Tibial nerve (tissue), 4 donors: ENCODE results near the gene CHN2. TPM values are rescaled to one million over a fixed set of nuclear protein-coding genes. Genes with fewer than 3 reads are reported as not detected.

Experiments used
- DNase-seq, 2 donors: peaks; one replicate each; pipeline ENCODE4 v3.0.0-alpha.2; 2019; ENCODE audit warnings: low spot score in 2 of 2
- H3K27ac ChIP-seq, 4 donors: fragments of 200-600 bp; sonication (generic) in 3 of 4; one replicate each; pipeline ENCODE4 v1.5.1; 2017 to 2019; ENCODE audit warnings: mild to moderate bottlenecking in 1 of 4
- H3K27me3 ChIP-seq, 2 donors: fragments of 200-600 bp; sonication (generic) in 1 of 2; one replicate each; pipeline versions ENCODE4 v1.5.1 to v1.6.0; 2017 to 2019
- H3K36me3 ChIP-seq, 3 donors: fragments of 200-600 bp; sonication (generic); one replicate each; pipeline ENCODE4 v1.5.1; 2018 to 2019
- H3K4me1 ChIP-seq, 4 donors: fragments of 200-600 bp; sonication (generic) in 3 of 4; one replicate each; pipeline ENCODE4 v1.5.1; 2017 to 2019
- H3K4me3 ChIP-seq, 4 donors: fragments of 200-600 bp; sonication (generic) in 3 of 4; one replicate each; pipeline ENCODE4 v1.5.1; 2017 to 2019; ENCODE audit warnings: mild to moderate bottlenecking in 1 of 4, moderate library complexity in 1 of 4
- H3K9me3 ChIP-seq, 4 donors: fragments of 200-600 bp; sonication (generic) in 3 of 4; one replicate each; pipeline ENCODE4 v1.5.1; 2017 to 2019
- EP300 ChIP-seq, 2 donors: sonication (generic); formaldehyde crosslinking; IDR thresholded peaks; one replicate each; pipeline ENCODE4 v1.6.1; 2017; ENCODE audit warnings: antibody characterized with exemption in 2 of 2, mild to moderate bottlenecking in 1 of 2
- POLR2A ChIP-seq, 2 donors: fragments of 450-650 bp; IDR thresholded peaks; one replicate each; pipeline ENCODE4 v1.6.1; 2017; ENCODE audit warnings: antibody characterized with exemption in 2 of 2, mild to moderate bottlenecking in 2 of 2, moderate library complexity in 2 of 2
- WGBS, 2 donors: methylation state at CpG; one replicate each; pipeline ENCODE4 v1.1.5; 2018; 5-methylcytosine and 5-hydroxymethylcytosine counted together
- total RNA-seq, 4 donors: library from RNA; depleted of rRNA; stranded (reverse); fragments of >200 nt; gene quantifications; one replicate each; pipeline ENCODE4 v1.1.0, GENCODE V29; 2016
- TF ChIP-seq, protein P1 (sequence below), 5 experiments: fragments of 200-600 bp in 3 of 5; fragments of 450-650 bp in 2 of 5; sonication (generic) in 3 of 5; IDR thresholded peaks; one replicate each; pipeline ENCODE4 v1.5.1; 2016 to 2019; ENCODE audit warnings: antibody characterized with exemption in 5 of 5, mild to moderate bottlenecking in 3 of 5, moderate library complexity in 2 of 5

The CHN2 gene
- total RNA-seq, 4 donors from 2014 or later: 3.9 to 12.6 (median 7.0) TPM

DNA sequence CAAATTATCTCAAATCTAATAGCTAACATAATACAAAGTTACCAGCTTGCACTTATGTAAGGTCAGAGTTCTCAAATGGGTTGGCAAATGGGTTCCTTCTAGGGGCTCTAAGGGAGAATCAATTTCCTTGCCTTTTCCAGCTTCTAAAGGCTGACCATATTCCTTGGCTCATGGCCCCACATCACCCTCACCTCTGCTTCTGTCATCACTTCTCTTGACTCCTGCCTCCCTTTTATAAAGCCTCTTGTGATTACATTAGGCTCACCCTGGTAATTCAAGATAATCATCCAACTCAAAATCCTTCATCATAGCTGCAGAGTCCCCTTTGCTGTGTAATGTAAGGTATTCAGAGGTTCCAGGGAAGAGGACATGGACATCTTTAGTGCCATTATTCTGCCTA lies 42.1 kb downstream of the CHN2 start:
- TF ChIP-seq, protein P1, sequence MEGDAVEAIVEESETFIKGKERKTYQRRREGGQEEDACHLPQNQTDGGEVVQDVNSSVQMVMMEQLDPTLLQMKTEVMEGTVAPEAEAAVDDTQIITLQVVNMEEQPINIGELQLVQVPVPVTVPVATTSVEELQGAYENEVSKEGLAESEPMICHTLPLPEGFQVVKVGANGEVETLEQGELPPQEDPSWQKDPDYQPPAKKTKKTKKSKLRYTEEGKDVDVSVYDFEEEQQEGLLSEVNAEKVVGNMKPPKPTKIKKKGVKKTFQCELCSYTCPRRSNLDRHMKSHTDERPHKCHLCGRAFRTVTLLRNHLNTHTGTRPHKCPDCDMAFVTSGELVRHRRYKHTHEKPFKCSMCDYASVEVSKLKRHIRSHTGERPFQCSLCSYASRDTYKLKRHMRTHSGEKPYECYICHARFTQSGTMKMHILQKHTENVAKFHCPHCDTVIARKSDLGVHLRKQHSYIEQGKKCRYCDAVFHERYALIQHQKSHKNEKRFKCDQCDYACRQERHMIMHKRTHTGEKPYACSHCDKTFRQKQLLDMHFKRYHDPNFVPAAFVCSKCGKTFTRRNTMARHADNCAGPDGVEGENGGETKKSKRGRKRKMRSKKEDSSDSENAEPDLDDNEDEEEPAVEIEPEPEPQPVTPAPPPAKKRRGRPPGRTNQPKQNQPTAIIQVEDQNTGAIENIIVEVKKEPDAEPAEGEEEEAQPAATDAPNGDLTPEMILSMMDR (IDR thresholded peaks at IDR 0.05): no peak
- TF ChIP-seq EP300 (IDR thresholded peaks at IDR 0.05) (no peak), POLR2A (IDR thresholded peaks at IDR 0.05) (no peak)
- Histone ChIP-seq H3K27ac (no peak overlapping the region), H3K27me3 (no peaks in the 10 kb centered on the region), H3K9me3 (no peaks in the 10 kb centered on the region), H3K36me3 (no peaks in the 10 kb centered on the region), H3K4me1 (peaks cover 0 to 4% (median 0%) of the 10 kb centered on the region in 4 donors), H3K4me3 (no peak overlapping the region)
- no peak for DNase-seq

DNA sequence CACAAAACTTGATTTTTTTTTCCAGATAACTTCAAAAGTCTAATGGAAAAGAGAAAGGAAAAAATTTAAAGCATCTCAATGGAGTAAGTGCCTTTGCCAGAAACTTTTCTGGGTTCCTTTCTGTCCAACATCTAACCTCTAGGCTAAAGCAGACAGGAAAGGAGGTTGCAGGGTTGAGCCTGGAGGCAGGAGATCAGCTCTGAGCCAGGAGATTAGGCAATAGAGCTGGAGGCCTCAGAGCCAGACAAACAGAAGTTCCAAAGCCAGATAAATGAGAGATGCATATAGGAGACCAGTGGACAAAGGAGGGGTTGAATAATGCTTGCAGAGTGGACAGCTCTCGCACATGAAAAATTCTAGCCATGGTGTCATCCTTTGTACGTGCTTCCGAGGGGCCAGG lies 42.9 kb downstream of the CHN2 start:
- no peaks in the 10 kb centered on the region for H3K27me3 ChIP-seq

DNA sequence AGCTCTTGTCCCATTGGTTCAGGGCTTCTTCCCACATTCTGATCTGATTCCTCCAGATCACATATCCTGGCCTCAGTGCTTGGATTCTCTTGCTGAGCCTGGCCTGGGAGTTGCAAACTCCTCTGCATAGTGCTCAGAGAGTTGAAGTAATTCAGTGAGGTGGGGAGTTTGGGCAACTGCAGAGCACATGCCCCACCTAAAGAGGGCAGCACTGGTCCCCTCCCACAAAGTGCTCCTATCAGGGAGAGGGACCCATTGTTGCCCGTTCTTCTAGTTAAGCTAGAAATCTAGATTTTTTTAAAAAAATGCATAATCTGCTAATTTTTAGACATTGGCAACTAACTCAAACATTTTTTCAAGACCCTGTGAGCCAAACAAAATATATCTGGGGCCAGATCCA lies 45.1 kb downstream of the CHN2 start:
- Histone ChIP-seq H3K9me3 (no peaks in the 10 kb centered on the region), H3K4me1 (peaks cover 0 to 4% (median 0%) of the 10 kb centered on the region in 4 donors), H3K27ac (no peak overlapping the region), H3K4me3 (no peak overlapping the region), H3K27me3 (no peaks in the 10 kb centered on the region), H3K36me3 (no peaks in the 10 kb centered on the region)
- TF ChIP-seq, protein P1 (IDR thresholded peaks at IDR 0.05): peak in 1 of 5 experiments; percentile 23
- TF ChIP-seq EP300 (IDR thresholded peaks at IDR 0.05) (no peak), POLR2A (IDR thresholded peaks at IDR 0.05) (no peak)
- WGBS, 2 donors: 60 to 75% methylated on average over 1 of the region's 1 CpG
- DNase-seq: no peak

More for the DNA sequence above, 42.9 kb downstream of the CHN2 start:
- no peak for DNase-seq
- Histone ChIP-seq H3K4me1 (peaks cover 0 to 4% (median 0%) of the 10 kb centered on the region in 4 donors), H3K27ac (no peak overlapping the region), H3K9me3 (no peaks in the 10 kb centered on the region), H3K4me3 (no peak overlapping the region), H3K36me3 (no peaks in the 10 kb centered on the region)
- TF ChIP-seq, protein P1 (IDR thresholded peaks at IDR 0.05): no peak
- TF ChIP-seq POLR2A (IDR thresholded peaks at IDR 0.05) (no peak), EP300 (IDR thresholded peaks at IDR 0.05) (no peak)
- 66 to 73% methylated on average over 3 of the region's 3 CpGs for WGBS, 2 donors

DNA sequence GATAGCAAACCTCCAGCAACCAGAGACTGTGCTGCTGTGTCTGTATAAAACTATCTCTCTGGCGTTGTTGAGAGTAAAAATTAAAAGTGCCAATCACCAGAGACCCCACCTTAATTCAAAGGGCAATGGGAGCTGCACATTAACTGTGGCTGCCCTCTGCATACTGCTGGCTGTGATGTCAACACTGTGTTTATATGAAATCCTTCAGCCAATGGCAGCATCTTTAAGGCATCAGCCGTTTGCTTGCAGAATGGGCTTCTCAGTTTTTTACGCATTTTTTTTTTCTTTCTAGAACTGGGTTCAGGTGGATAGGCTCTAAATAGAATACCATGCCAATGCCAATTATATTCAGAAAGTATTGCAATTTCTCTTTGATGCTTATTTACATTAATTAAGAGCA lies 47.7 kb downstream of the CHN2 start:
- no peak for TF ChIP-seq EP300 (IDR thresholded peaks at IDR 0.05)
- TF ChIP-seq, protein P1 (IDR thresholded peaks at IDR 0.05): no peak
- H3K4me3 ChIP-seq: no peak overlapping the region
- no peaks in the 10 kb centered on the region for H3K36me3 ChIP-seq
- peaks cover 0 to 3% (median 0%) of the 10 kb centered on the region in 4 donors for H3K4me1 ChIP-seq
- DNase-seq: no peak
- 55 to 67% methylated on average over 3 of the region's 3 CpGs for WGBS, 2 donors
- no peaks in the 10 kb centered on the region for H3K9me3 ChIP-seq
- no peaks in the 10 kb centered on the region for H3K27me3 ChIP-seq
- H3K27ac ChIP-seq: no peak overlapping the region

DNA sequence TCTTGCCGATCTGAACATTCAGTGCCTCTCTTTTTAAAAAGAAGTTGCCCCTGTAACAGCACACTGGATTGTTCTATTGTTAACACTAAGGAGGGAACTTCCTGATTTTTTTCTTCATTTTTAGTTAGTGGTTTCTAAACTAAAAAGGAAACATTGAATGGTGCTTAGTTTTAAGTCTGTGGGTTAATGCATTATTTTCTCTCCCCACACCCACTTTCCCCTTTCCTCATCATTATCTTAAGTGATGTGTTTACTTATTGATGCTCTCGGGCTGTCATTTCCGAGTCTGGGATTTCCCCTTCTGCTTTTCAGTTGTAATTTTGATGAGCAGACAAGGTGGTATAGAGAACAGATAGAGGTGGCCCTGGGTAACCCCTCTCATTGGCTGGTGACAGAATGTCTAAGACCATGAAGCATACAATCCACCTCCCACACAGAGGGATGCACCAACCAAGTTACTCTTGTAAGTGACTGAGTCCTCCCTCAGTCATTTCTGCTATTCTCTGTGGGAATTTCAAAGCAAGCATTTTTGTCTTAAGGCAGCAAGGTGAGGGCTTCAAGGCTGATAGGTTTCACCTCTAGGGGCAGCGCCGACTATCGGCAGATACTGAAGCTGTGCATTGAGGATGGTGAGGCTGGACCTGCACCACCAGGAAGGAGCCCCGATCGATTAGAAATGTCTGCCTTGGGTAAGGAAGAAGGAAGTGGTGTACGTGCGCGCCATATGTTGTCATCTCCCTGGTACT lies 49.5 kb downstream of the CHN2 start:
- H3K9me3 ChIP-seq: no peaks in the 10 kb centered on the region
- DNase-seq: no peak
- no peaks in the 10 kb centered on the region for H3K27me3 ChIP-seq
- H3K4me3 ChIP-seq: no peak overlapping the region
- no peak overlapping the region for H3K27ac ChIP-seq
- H3K36me3 ChIP-seq: no peaks in the 10 kb centered on the region
- H3K4me1 ChIP-seq: no peaks in the 10 kb centered on the region
- WGBS, 2 donors: 80 to 83% methylated on average over 11 of the region's 11 CpGs
- TF ChIP-seq EP300 (IDR thresholded peaks at IDR 0.05) (no peak), POLR2A (IDR thresholded peaks at IDR 0.05) (no peak)
- TF ChIP-seq, protein P1 (IDR thresholded peaks at IDR 0.05): no peak
